Measurements from ENCODE around the gene COL10A1. TPM values are rescaled to one million over a fixed set of nuclear protein-coding genes. Genes with fewer than 3 reads are reported as not detected.

Gene COL10A1
- total RNA-seq, 1 donor from 2014 or later = not detected

DNA sequence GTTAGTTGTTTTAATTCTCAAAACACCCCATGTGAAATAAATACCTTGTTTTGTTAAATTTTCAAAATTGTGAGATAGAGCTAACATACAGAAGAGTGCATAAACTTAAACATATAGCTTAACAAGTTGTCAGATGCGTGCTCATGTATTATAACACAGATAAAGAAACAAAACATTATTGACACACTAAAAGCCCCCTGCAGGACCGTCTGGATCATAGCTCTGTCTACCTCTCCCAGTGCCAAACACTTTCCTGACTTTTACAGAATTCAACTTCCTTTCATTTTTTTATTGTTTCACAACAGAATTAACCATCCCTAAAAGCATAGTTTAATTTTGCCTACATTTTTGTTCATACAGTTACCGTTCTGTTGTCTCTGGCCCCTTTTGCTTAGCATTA is 47.4 kb downstream of the COL10A1 start:
- Histone ChIP-seq H3K36me3 (ENCODE audit: control insufficient read depth, insufficient read depth, low read length) (no peaks in the 10 kb centered on the region), H3K27me3 (ENCODE audit: control insufficient read depth, insufficient read depth, low read length) (no peaks in the 10 kb centered on the region), H3K4me3 (ENCODE audit: low read depth, low read length) (no peak overlapping the region)
- TF ChIP-seq, protein P1, sequence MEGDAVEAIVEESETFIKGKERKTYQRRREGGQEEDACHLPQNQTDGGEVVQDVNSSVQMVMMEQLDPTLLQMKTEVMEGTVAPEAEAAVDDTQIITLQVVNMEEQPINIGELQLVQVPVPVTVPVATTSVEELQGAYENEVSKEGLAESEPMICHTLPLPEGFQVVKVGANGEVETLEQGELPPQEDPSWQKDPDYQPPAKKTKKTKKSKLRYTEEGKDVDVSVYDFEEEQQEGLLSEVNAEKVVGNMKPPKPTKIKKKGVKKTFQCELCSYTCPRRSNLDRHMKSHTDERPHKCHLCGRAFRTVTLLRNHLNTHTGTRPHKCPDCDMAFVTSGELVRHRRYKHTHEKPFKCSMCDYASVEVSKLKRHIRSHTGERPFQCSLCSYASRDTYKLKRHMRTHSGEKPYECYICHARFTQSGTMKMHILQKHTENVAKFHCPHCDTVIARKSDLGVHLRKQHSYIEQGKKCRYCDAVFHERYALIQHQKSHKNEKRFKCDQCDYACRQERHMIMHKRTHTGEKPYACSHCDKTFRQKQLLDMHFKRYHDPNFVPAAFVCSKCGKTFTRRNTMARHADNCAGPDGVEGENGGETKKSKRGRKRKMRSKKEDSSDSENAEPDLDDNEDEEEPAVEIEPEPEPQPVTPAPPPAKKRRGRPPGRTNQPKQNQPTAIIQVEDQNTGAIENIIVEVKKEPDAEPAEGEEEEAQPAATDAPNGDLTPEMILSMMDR (IDR thresholded peaks at IDR 0.05; ENCODE audit: insufficient read depth, low read length, poor library complexity, severe bottlenecking) = no peak
- DNase-seq (ENCODE audit: low read depth) = no peak

DNA sequence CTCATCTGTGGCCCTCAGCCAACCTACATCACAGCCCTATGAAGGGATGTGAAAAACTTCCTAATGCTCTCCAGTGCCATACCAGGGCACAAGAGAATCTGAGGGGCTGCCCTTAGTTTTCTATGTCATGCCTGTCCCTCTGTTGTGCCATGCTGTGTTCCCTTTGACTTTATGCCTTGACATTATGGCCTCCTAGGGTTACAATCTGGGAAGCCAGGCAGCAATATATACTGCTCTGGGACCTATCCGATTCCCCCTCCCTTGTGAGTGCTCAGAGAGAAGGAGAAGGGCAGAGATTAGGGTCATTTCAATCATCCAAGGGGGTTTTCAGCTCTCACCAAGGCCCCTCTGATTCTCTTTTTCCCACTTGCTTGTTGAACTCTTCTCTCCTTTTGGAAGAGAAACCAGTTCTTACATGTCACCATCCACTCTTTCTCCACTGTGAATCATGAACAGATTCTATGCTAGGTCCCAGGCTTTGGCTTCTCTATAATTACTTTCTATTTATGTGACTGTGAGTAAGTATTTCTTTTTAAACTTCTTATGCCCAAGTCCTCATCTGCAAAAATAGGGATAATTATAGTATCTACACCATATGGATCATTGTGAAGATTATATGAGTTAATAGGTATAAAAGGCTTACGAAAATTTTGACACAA is 51.1 kb downstream of the COL10A1 start:
- H3K36me3 ChIP-seq (ENCODE audit: control insufficient read depth, insufficient read depth, low read length) = no peaks in the 10 kb centered on the region

DNA sequence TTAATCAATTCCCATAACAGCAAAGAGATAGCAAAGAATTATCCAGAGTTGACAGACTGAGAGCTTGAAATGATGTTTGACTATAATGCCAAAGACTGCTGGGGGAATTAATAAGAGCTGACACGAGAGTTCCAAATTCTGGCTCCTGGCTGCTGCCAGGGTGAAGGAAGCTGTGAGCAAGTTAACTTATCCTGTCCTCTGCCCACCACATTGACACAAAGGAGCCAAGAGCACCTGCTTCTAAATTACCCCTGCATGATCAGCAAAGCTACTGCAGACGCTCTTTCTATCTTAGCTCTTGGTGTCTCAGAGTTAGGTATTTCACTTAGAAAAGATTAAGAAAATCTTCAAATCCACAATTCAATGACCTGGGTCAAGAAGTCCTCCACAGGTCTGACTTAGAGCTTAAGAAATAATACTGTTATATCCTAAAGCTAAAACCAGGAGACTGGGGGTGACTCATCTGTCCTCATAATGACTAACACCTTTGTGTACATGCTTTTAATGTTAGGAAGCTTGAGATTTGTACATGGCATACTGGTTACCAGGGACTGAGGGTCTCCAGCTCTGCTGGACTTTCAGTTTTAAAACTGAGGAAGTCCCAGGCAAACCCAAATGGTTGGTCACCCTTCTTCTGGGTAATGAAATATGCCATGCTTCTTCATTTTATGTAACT is 52.0 kb downstream of the COL10A1 start:
- peak; percentile 51 for DNase-seq (ENCODE audit: low read depth)
- Histone ChIP-seq H3K27me3 (ENCODE audit: control insufficient read depth, insufficient read depth, low read length) (no peaks in the 10 kb centered on the region), H3K4me3 (ENCODE audit: low read depth, low read length) (no peak overlapping the region), H3K36me3 (ENCODE audit: control insufficient read depth, insufficient read depth, low read length) (no peaks in the 10 kb centered on the region)
- TF ChIP-seq, protein P1 (IDR thresholded peaks at IDR 0.05; ENCODE audit: insufficient read depth, low read length, poor library complexity, severe bottlenecking) = no peak

More for the DNA sequence above, 51.1 kb downstream of the COL10A1 start:
- H3K27me3 ChIP-seq (ENCODE audit: control insufficient read depth, insufficient read depth, low read length) = no peaks in the 10 kb centered on the region
- TF ChIP-seq, protein P1 (IDR thresholded peaks at IDR 0.05; ENCODE audit: insufficient read depth, low read length, poor library complexity, severe bottlenecking) = no peak
- no peak for DNase-seq (ENCODE audit: low read depth)
- no peak overlapping the region for H3K4me3 ChIP-seq (ENCODE audit: low read depth, low read length)

DNA sequence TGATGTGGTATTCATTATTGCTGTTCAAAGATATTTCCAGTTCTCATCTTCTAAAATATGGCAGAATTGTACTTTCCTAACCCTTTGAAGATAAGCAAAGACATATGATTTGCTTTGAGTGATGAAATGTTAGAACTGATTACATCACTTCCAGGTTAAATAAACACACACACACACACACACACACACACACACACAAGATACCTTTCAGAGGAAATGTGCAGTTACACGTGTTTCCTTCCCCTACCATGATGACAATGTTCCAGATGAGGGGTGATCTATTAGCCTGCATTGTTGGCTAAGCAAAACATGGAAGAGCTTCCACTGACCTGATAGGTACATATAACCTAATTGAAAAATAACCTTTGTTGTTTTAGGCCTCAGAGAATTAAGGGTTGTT is 53.6 kb downstream of the COL10A1 start:
- TF ChIP-seq, protein P1 (IDR thresholded peaks at IDR 0.05; ENCODE audit: insufficient read depth, low read length, poor library complexity, severe bottlenecking) = no peak
- H3K36me3 ChIP-seq (ENCODE audit: control insufficient read depth, insufficient read depth, low read length) = no peaks in the 10 kb centered on the region
- DNase-seq (ENCODE audit: low read depth) = no peak
- H3K27me3 ChIP-seq (ENCODE audit: control insufficient read depth, insufficient read depth, low read length) = no peaks in the 10 kb centered on the region
- H3K4me3 ChIP-seq (ENCODE audit: low read depth, low read length) = no peak overlapping the region

DNA sequence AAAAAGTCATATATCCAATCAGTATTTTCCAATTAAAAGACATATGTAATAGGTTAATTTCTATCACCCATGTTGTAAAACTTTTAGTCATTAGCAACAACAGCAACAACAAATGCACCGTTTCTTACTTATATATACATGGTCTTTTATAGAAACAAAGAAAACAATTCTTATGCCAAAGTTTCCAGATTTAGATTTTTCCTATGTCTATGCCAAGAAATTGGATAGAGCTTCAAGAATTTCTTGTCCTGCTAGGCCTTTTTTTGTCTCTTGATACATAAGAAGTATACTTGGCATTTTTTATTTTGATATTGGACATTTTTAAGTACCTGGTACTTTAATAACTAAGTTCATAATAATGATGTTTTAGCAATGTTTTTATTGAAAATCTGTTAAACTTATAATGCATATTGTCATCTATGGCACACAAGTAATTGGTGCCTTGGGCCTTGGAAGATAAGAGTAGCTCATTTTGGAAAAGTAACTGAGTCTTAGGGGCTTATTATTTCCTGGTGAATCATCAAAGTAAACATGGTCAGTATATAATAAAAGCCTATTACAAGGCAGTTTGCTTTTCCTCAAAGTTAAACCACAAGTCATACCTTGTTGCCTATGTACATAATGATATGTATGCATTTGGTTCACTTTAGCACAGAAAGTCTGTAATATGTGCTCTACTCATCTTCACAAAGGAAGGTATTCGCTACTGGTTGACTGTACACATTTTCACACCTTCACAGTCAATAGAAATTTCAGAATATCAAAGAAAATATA is 55.1 kb downstream of the COL10A1 start:
- Histone ChIP-seq H3K27me3 (ENCODE audit: control insufficient read depth, insufficient read depth, low read length) (no peaks in the 10 kb centered on the region), H3K36me3 (ENCODE audit: control insufficient read depth, insufficient read depth, low read length) (no peaks in the 10 kb centered on the region), H3K4me3 (ENCODE audit: low read depth, low read length) (no peak overlapping the region)
- TF ChIP-seq, protein P1 (IDR thresholded peaks at IDR 0.05; ENCODE audit: insufficient read depth, low read length, poor library complexity, severe bottlenecking) = no peak
- DNase-seq (ENCODE audit: low read depth) = no peak

Data from kidney epithelial cell (primary cell).